T47D (cell line): ENCODE measurements around the gene STYXL1.

ENCODE experiments used
- DNase-seq, 2 experiments: peaks; one replicate each; pipeline versions ENCODE4 v3.0.0 to v3.0.0-alpha.2; 2011 to 2012; ENCODE audit warnings: low read depth in 1 of 2, low spot score in 1 of 2
- JUND ChIP-seq: IDR thresholded peaks from 2 replicates; pipeline ENCODE4 v1.6.1; 2012; ENCODE audit warnings: low read depth
- in situ Hi-C: cut with HindIII; loops from 2 replicates; pipeline ENCODE4 v1.10.0; 2016; ENCODE audit warnings: low sequenced_read_pairs, low pct_unique_long_range_greater_than_20kb

STYXL1 gene

DNA sequence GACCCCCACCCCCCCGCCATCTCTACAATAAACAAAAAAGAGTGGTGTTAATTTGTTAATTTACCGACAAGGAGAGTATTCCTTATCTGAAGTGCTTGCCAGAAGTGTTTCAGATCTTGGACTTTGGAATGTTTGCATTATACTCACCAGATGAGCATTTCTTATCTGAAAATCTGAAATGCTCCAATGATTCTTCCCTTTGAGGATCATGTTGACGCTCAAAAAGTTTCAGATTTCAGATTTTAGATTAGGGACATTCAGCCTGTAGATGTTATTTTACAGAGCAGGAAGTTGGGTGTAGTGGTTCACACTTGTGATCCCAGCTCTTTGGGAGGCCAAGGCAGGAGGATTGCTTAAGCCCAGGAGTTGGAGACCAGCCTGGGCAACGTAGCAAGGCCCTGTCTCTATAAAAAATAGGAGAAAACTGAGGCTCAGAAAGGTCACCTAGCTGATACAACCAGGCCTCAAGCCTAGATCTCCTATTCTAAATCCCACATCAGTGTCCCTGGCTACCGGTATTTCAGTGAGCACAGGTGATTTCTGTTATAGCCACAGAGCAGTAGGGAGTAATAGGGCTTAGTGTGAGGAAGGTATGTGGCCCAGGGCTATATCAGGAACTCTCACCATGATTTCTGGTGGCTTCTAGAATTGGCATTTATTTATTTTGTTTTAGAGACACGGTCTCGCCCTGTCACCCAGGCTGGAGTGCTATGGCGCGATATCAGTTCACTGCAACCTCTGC, 88.8 kb downstream of the STYXL1 start:
- in situ Hi-C loops = no loop called here
- no peak for TF ChIP-seq JUND
- DNase-seq = no peak

DNA sequence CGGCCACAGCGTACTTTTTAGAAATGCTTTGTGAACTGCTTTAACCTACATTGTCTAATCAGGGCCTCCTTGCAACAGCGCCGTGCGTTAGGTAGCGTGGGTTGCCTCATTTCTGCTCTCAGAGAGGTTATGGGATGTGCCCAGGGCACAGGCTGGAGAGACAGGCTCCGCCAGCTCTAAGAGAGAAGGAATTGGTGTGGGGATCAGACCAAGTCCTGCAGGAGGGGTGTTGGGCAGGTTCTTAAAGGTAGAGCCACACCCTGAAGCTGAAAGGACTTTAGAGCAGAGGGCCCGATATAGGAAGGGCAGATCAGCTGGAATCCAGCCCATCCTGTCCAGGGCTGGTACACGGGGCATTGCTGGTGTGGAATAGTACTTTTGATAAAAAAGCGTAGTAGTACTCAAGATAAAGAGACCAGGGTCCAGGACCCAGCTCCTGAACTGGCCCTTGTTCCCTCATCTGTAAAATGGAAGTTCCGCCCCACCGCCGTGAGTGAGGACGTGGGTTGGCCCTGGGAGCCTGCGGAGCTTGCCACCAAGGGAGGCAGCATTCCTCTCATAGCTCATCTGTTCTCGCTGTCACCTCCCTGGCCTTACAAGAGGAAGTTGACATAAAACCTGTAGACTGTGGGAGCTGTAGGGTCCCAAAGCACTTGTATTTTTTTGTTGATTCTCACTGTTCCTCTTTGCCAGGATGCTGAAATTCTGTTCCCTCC, 90.6 kb downstream of the STYXL1 start:
- peak in 1 of 2 experiments; percentile 91 for DNase-seq
- in situ Hi-C loops = no loop called here
- no peak for TF ChIP-seq JUND

- no peak for TF ChIP-seq JUND
- no peak for DNase-seq
- in situ Hi-C loops = no loop called here
Observed at GRCh38 chr7:75955331-75955955, 92.4 kb downstream of the STYXL1 start.

GRCh38 chr7:75953931-75954330, 93.9 kb downstream of the STYXL1 start:
- in situ Hi-C loops = no loop called here
- no peak for DNase-seq
- TF ChIP-seq JUND = no peak

GRCh38 chr7:75953431-75953830, 94.4 kb downstream of the STYXL1 start:
- DNase-seq = no peak
- TF ChIP-seq JUND = no peak
- in situ Hi-C loops = no loop called here

DNA sequence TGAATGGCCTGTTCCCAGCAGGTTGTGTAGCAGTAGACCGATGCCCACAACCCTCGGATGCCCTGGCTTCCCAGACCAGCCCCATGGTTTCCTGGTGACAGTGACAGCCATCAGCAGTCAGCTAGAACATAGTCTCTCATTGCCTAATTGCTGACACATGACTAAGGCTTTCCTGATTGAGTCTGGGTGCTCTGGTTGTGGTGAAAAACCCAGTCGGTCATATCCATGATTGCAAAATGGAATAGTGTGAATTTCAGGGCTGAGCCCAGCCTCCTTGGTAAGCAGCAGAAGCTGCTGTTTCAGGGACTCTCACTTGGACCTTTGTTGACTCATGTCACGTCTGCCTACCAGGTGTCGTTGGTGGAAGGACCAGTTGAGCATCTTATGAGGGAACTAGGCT, 96.3 kb downstream of the STYXL1 start:
- peak in 1 of 2 experiments; percentile 84 for DNase-seq
- TF ChIP-seq JUND = no peak
- in situ Hi-C loops = no loop called here

DNA sequence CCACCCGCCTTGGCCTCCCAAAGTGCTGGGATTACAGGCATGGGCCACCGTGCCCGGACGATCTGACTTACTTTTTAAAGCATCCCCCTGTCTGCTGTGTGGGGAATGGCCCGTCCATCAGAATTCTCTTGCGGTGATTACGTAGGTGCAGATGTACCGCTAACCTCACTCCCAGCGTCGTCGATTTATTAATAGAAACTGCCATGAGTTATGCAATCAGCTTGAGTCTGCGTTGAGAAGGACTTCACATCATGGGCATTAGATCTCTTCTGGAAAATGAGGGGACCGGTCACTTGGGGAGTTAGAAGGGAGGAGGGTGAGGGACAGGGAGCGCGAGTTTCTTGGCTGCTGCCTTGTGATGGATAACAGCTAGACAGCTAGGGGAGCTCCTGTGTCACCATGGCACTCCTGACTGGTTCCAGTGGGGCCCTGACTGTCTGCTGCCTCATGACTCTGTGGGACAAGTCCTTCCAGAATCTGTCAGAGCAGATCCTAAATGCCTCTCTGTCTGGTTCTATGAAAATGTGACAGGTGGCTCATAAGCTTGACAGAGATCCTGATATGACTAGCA, 97.6 kb downstream of the STYXL1 start:
- TF ChIP-seq JUND = no peak

GRCh38 chr7:75948179-75948578, 99.6 kb downstream of the STYXL1 start:
- in situ Hi-C loops = no loop called here
- no peak for TF ChIP-seq JUND

More for the DNA sequence above, 97.6 kb downstream of the STYXL1 start:
- peak in 1 of 2 experiments; percentile 32 for DNase-seq
- in situ Hi-C loops = no loop called here

More at GRCh38 chr7:75948179-75948578, 99.6 kb downstream of the STYXL1 start:
- DNase-seq = no peak
